ENCODE results near the gene FFAR3.

- TF ChIP-seq RREB1 (CRISPR knock-in tag; IDR thresholded peaks at IDR 0.05) (no peak), E2F6 (IDR thresholded peaks at IDR 0.05; ENCODE audit: borderline replicate concordance in 1 of 2, extremely low read depth in 1 of 2, insufficient read depth in 1 of 2, insufficient read length in 1 of 2, low read depth in 1 of 2, low read length in 1 of 2, poor library complexity in 1 of 2, severe bottlenecking in 1 of 2) (no peak), SP2 (IDR thresholded peaks at IDR 0.05; ENCODE audit: extremely low read depth, low read depth, low read length, poor library complexity, severe bottlenecking) (no peak), NFE2 (IDR thresholded peaks at IDR 0.05; ENCODE audit: low read depth) (no peak), RB1 (IDR thresholded peaks at IDR 0.05; ENCODE audit: low read depth) (no peak), NBN (IDR thresholded peaks at IDR 0.05; ENCODE audit: low read depth) (no peak), CTCF (IDR thresholded peaks at IDR 0.05 in 2 of 3, conservative IDR thresholded peaks at IDR 0.05 in 1 of 3; ENCODE audit: insufficient read depth in 2 of 3, low read depth in 1 of 3, low read length in 3 of 3) (no peak), GABPB1 (CRISPR knock-in tag; IDR thresholded peaks at IDR 0.05) (no peak), MAX (CRISPR knock-in tag; IDR thresholded peaks at IDR 0.05) (0 out of 2 replicates have a peak, but pooled peaks have one; percentile 30), ZNF79 (CRISPR knock-in tag; IDR thresholded peaks at IDR 0.05; ENCODE audit: low read depth) (no peak), NCOA2 (IDR thresholded peaks at IDR 0.05; ENCODE audit: partially characterized antibody in 2 of 2) (no peak)
Measured at GRCh38 chr19:35317464-35318043, 40.7 kb upstream of the FFAR3 start.
